ENCODE data around the gene SORBS2.

DNA sequence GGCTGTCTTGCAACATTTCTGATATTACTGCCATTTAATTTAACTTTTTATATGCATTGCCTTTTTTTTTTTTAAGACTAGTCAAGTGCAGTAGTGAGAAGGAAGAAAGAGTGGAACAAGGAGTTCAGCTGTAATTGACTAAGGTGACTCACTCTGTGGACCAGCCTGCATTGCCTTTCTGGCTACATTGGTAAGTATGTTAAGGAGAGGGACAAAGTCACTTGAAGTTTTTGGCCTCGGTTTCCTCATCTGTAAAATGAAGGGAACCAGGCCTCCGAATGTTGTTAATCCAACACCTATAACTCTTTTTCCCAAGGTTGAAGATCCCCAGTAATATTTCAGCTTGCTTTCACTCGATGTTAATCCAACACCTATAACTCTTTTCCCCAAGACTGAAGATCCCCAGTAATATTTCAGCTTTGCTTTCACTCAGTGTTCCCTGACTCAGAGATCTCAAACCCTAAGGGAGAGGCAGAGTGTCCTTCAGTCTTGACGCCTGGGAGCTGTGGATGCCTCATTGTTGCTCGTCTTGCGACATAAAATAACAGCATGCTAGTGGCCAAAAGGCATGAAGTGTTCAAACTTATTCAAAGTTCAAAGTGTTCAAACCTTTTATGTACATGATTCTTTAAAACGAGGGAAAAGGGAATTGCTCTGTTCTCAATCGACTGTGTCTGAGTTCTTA lies 102.0 kb downstream of the SORBS2 start:
- TF ChIP-seq, protein P1, sequence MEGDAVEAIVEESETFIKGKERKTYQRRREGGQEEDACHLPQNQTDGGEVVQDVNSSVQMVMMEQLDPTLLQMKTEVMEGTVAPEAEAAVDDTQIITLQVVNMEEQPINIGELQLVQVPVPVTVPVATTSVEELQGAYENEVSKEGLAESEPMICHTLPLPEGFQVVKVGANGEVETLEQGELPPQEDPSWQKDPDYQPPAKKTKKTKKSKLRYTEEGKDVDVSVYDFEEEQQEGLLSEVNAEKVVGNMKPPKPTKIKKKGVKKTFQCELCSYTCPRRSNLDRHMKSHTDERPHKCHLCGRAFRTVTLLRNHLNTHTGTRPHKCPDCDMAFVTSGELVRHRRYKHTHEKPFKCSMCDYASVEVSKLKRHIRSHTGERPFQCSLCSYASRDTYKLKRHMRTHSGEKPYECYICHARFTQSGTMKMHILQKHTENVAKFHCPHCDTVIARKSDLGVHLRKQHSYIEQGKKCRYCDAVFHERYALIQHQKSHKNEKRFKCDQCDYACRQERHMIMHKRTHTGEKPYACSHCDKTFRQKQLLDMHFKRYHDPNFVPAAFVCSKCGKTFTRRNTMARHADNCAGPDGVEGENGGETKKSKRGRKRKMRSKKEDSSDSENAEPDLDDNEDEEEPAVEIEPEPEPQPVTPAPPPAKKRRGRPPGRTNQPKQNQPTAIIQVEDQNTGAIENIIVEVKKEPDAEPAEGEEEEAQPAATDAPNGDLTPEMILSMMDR (conservative IDR thresholded peaks at IDR 0.05; ENCODE audit: low read length): no peak
- no peak for TF ChIP-seq EZH2phosphoT487 (IDR thresholded peaks at IDR 0.05; ENCODE audit: borderline replicate concordance)

All from Loucy (cell line).